IMR-90 (cell line): ENCODE data around the gene PTPRCAP. TPM values are rescaled to one million over a fixed set of nuclear protein-coding genes. Genes with fewer than 3 reads are reported as not detected.

ENCODE experiments used
- CEBPB ChIP-seq: IDR thresholded peaks from 2 replicates; pipeline ENCODE4 v1.6.1; 2012; ENCODE audit warnings: low read depth, low read length, improper control_type of control experiment
- CHD1 ChIP-seq: IDR thresholded peaks from 2 replicates; pipeline ENCODE4 v1.6.1; 2012; ENCODE audit warnings: low read depth, low read length, improper control_type of control experiment
- CTCF ChIP-seq: conservative IDR thresholded peaks from 2 replicates; pipeline ENCODE4 v1.5.1; 2012; ENCODE audit warnings: mild to moderate bottlenecking, low read depth, low read length, improper control_type of control experiment
- SMC3 ChIP-seq: fragments of 150-350 bp; IDR thresholded peaks from 2 replicates; pipeline ENCODE4 v1.6.1; 2016; ENCODE audit warnings: low read depth, mild to moderate bottlenecking, antibody characterized with exemption, low read length, moderate library complexity
- polyA plus RNA-seq, 3 experiments: library from polyadenylated mRNA; depleted of rRNA; stranded (reverse); fragments of >200 nt; gene quantifications; 2 replicates each; pipeline ENCODE4 v1.2.3, GENCODE V29; 2012; ENCODE audit warnings: low replicate concordance in 1 of 3
- total RNA-seq: library from RNA; depleted of rRNA; stranded (reverse); fragments of >200 nt; gene quantifications from 2 replicates; pipeline ENCODE4 v1.2.3, GENCODE V29; 2012

The PTPRCAP gene
- total and polyA plus RNA-seq, 2 of the 4 experiments (the other 2 are of a cell fraction), result 0.24 TPM; not detected in 1

GRCh38 chr11:67398661-67399563 lies 38.6 kb downstream of the PTPRCAP start (continued):
- TF ChIP-seq CHD1 (no peak), SMC3 (no peak), CTCF (no peak), CEBPB (no peak)
